Bone marrow (tissue), 2 donors: ENCODE data around the gene ARL11.
A peak's percentile ranks its signal among the peaks of the same experiment; 100 is the strongest.

Source experiments
- DNase-seq, 2 donors: peaks; one replicate each; lab custom pipeline; 2025; lab: John Stamatoyannopoulos, UW

Gene ARL11

DNA sequence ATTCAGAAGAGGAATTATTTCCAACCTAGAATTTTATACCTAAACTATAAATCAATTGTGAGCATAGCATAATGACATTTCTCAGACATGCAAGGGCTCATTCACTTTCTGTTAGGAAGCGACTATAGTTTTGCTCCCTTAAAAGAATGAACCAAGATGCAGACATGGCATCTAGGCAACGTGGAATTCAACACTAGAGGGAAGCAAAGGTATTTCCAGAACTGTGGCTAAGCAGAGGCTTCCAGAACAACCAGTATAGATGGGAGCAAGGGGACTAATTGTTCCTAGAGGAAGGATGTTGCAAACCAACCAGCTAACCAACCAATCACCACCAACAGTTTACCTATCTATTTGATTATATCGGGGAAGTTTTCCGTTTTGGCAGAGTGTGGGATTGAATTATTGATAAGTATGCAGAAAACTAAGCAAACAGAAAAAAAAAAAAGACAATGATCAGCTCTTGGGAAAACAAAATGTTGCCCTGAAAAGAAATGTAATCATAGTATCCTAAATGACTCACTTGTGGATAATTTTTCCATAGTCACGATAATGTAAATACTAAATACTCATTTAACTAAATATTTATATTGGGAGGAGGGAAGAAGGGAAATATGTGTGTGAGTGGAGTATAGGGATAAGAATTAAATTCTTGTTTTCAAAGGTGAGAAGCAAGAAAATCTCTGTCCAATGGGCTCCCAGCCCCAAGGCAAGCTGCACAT, 21.1 kb downstream of the ARL11 start:
- DNase-seq = no peak

DNA sequence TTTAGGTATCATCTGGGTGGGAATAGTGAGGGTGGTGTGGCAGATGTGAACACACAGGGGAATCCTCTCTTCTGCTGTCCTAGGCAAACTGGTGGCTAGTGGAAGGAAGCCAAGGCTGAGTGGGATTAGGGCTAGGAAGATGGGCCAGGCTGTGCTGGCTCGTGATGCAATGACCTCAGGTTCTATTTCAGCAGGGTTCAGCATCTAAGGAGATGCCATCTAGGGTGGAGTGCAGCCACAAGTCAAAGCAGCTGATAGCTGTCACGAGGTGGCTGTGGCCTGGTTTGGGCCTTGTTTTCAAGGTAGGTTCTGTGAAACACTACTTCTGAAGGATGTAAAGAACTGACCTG, 21.6 kb downstream of the ARL11 start:
- no peak for DNase-seq

DNA sequence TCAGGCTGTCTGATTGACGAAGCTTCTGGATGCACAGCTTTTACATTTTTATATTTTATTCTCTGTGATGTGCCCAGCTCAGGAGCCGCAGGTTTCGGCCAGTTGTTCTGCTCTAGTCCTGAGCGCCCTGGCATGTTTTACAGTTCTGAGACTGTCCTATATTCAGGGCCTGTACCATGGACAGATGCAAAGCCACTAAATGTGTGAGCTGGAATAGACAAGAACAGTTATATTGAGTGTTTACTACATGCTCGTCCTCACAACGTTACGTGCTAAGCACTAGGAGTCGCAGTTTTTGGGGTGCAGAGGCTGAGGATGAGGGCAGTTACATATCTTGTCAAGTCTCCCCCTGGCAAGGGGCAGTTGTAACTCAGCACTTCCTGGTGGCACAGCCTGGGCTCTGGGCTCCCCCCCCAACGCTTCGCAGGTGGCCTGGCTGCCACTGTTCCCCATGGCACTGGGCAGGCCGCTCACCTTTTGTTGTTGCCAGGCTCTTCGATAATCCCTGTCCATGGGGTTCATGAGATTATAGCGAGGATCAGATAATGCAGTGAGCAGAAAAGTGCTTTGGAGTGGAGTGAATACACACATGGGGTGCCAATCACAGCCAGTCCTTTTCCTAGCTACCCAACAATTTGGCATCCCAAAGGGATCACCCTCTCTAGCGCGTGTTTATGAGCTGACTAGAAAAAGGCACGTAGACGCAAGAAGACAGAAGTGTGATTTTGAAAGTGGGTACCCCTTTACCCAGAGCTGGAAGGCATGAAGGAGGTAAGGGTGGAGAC, 23.5 kb downstream of the ARL11 start:
- DNase-seq = no peak

DNA sequence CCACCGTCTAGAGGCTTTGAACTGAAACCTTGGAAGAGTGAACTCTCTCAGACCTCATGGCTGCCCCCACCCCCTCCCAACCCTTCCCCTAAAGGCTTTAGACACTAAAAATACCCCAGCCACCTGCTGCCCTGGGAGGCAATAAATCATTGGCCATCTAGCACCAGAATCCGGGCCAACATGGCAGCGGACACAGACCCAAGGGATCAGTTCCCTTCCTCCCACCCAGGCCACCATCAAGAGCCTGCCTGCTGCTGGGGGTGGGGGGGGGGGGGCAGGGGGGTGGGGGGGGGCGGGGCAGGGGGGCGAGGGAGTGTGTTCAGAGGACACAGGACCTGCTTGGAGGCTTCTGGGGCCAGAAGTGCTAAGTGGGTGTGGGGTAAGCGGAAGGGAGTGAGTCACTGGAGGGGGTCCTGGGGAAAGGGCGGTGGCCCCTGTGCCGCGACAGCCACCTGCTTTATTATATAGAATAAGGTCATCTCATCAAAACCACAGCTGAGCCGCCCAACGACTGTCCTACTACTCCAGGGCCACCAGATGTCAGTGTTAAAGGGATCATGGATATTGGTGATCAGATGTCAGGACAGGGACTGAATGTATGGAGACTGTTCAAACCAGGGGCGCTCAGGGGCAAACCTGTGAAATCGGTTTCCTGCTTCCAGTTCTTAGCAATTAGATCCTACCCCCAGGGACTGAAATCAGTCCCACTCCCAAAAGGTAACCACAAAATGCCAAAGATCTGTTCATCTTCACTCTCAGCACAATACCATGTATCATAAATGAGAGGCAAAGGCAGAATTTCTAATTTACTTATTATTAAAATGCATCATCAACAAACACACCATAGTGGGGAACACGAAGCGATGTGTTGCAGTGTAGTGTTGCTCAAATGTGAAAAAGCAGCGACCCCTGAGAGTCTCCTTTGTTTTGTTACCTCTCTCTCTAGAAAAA, 24.3 kb downstream of the ARL11 start:
- DNase-seq = peak in 1 of 2 donors; percentile 37

DNA sequence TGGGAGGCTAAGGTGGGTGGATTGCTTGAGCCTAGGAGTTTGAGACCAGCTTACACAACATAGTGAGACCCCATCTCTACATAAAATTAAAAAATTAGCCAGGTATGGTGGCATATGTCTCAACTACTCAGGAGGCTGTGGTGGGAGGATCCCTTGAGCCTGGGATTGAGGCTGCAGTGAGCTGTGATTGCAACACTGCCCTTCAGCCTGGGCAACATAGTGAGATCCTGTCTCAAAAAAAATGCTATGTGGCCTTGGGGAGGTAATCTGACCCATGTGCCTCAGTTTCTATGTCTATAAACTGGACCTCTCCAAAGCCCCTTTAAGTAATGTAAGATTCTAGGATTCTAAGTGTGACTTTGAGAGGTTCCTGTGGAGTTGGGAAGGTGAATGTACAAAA, 25.2 kb downstream of the ARL11 start:
- DNase-seq = no peak

DNA sequence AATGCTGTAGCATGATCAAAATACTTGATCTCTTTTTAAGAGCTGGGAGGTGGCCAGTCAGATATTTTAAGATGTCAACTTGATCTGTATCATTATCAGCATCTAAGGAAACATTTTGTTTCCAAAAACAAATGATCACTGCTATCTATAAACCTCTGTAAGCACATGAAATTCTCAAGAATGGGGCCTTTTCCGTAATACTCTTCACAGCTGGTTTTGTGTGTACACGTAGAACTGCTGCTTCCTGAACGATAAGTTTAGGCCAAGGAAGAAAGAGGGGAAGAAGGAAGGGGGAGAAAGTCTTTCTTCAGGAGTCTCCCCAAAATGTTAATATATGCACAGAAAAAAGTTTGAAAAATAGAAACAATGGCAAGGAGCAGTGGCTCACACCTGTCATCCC, 25.7 kb downstream of the ARL11 start:
- no peak for DNase-seq

DNA sequence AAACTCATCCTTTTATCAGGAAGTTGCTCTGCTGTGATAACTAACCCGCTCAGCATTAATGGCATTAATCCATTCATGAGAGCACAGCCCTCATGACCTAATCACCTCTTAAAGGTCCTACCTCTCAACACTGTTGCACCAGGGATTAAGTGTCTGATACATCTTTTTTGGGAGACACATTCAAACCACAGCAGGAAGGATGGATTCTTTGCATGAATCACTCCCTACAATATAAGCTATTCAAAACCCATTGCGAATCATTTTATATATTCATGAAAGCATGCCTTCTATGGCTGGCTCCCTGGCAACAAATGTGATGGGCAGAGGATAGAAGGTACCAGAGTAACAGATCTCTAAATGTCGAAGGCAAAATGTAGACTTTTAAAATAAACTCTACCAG, 27.6 kb downstream of the ARL11 start:
- no peak for DNase-seq

DNA sequence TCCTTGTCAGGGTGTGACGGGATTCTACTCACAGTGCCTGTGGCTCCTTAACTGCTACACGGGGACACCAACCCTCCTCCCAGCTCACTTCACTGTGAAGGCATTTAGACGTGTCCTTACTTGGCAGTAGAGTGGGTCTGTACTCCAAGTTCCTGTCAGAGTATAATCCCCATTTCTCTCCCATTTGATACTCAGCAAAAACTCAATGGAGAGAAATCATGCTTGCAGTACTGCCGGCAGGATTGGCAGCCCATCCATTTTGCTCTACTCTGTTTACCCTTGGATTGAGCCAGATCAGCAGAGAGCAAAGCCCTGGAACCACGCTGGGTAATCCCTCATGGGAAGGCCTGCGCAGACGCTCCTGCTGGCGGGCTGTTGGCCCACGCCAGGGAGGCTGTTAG, 28.9 kb downstream of the ARL11 start:
- no peak for DNase-seq

DNA sequence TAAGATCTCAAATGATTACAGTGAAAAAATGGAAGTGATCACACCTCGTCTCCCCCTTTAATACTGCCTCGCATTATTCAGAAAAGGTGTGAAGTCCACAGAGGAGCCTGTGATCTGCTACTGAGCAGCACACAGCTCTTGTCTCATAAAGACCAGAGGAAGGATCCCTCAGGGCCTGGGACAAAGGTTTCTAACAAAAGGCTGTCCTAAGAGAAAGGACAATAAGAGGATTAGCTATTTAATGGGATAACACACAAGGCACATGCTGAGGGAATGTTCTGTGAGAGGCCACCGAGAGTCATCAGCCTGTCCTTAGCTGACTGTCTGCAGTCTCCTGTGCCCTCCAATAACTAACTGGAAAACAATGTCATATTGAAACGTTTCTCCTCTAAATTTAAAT, 36.3 kb downstream of the ARL11 start:
- DNase-seq = no peak

DNA sequence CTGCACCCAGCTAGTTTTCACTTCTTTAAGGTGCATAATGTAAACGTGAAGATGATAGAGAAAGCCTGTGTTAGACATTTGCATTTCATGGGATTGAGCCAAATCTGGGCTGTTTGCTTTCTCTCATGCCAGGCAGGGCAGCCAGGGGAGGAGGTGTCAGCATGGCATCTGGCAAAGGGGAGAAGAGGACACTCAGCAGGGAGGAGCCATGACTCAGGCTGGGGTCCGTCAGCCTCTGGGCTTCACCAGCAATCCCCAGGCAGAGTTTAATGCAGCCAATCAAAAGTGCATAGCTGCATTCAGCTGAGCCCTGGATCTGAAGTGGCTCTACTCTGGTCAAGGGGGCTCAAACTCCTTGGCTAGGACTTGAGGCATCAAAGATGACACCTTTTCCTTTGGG, 39.5 kb downstream of the ARL11 start:
- no peak for DNase-seq

DNA sequence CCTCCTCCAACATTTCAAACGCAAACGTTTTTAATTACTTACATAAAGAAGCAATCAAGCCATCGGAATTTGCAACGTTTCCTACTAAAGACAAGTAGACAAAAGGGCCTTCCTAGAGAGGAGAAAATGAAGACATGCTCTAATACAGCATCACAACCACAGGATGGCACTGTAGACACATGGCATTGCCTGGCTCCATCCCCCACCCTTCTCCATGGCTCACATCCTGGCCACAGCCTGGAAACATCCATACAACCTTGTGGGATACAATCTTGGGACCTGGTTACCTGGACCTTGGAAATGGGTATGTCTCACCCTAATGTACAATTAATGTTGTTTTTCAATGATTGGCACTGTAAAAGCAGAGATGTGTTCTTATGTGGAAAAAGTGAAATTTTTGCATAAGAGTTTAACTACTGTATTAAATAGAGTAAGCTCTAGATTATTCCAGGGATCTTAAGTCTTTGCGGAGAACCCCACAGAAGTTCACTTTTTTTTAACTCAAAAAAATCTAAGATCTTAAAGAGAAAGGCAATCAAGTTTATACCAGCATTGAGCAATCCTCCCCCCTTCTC, 41.5 kb downstream of the ARL11 start:
- peak; percentile 2 to 64 for DNase-seq

DNA sequence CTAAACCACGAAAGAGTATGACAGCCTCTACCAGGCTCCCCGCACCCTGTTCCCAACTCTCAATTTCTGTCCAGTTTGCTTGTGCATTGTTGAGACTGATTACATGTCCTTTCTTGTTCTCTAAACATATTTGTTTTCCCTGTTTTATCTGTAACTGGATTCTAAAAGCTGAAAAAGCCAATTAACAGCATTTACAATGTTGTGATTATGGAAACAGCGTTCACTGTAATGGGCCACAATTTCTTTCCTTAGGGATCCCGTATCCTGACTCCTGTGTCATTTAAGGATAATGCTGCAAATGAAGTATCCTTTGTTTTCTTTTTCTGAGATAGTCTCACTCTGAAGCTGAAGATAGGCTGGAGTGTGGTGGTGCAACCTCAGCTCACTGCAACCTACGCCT, 42.5 kb downstream of the ARL11 start:
- no peak for DNase-seq

DNA sequence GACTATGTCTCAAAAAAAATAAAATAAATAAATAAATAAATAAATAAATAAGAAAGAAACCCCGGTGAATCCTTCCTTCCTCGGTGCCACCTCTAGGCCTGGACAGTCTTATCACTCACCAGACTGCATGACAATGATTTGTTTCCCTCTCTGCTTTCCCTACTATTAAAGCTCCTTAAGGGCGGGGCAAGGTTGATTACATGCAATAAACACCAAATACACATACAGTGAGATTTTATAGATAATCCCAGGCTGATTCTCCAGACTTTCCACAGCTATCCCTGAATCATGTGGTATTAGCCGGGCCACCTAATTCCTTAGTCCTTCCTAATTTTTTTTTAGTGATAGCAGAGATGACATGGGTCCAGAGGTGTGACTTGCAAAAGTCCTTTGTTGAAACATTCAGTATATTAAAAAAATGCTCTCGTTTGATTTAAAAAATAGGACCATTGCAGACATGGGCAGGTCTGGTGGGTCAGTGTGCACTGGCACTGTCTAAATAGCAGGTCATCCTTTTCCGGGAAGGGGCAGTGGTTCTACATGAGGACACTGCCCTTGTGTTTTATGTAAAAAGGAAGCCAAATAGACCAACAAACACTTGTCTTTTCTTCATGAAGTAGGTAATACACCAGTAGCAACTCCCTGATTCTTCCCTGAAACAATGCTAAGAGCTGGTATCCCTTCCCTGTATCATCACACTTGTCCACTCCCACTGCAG, 48.4 kb downstream of the ARL11 start:
- no peak for DNase-seq

DNA sequence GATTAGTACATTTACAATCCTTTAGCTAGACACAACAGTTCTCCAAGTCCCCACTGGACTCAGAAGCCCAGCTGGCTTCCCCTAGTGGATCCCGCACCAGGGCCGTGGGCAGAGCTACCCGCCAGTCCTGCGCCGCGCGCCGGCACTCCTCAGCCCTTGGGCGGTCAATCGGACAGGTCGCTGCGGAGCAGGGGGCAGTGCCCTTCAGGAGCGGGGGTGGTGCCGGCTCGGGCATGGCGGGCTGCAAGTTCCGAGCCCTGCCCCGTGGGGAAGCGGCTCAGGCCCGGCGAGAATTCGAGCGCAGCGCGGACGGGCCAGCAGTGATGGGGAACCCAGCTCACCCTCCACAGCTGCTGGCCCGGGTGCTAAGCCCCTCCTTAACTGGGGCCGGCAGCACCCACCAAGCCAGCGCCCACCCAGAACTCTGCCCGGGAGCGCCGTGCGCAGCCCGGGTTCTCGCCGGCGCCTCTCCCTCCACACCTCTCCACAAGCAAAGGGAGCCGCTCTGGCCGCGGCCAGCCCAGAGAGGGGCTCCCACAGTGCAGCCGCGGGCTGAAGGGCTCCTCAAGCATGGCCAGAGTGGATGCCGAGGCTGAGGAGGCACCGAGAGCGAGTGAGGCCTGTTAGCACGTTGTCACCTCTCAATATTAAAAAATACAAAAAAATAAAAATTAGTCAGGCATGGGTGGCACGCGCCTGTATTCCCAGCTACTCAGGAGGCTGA, 50.0 kb downstream of the ARL11 start:
- no peak for DNase-seq

DNA sequence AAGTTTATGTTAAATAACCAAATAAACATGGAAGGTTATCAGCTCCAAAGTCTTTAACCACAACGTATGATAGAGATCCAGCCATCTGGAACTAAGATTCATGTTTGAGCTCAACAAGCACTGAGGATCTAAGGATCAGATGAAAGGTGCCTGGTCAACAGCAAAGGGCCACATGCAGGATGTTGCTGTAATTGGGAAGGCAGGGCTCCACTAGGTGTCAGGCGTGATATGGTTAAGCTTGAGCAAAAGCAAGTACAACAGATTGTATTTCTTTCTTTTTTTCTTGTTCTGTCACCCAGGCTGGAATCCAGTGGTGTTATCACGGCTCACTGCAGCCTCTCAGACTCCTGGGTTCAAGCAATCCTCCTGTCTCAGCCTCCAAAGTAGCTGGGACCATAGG, 50.9 kb downstream of the ARL11 start:
- no peak for DNase-seq

DNA sequence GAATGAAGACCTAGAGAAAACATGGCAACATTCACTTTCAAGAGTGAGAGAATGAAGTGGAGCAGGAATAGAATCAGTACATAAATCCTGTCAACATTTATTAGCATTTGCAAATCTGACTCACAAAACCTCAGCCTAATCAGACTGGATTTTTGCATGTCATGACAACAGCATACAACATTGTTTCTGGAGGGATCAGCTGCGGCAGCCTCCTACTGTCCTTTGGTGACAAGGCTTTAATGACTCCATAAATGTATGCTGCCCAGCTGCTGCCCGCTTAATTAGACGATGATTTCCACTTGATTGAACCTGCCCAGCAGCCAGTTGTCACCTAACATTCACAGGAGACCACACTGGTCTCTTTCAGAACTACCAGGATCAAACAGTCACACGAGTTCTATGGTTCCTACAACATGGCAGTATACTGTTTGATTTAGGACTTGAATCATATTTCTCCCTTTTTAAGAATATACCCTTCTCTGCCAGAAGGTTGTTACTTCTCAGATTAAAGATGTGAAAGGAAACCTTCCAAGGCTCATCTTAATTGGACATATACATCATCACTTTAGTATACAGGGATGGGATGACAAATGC, 53.6 kb downstream of the ARL11 start:
- no peak for DNase-seq
